Non-pigmented ciliary epithelial cell (primary cell): Measurements from ENCODE around the gene TMEM14C.

Experiments
- DNase-seq: peaks from one replicate; pipeline ENCODE4 v3.0.0-alpha.2; 2010; ENCODE audit warnings: low read depth

The TMEM14C gene

DNA sequence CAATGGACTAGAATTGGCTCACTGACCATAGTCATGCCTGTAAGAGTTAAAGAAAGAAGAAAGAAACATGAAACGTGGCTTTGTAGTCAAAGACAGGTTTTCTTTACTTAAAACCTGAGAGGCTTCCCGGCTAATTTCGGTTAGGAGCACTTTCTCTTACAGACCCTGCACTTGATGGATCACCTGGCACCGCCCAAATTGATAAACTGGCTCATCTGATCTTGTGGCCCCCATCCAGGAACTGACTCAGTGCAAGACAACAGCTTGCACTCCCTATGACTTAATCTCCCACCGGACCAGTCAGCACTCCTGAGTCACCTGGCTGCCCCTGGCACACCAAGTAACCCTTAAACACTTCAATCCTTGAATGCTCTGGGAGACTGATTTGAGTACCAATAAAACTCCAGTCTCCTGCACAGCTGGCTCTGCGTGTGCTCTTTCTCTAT, 37.0 kb downstream of the TMEM14C start:
- DNase-seq: peak; percentile 45

- no peak for DNase-seq
Measured at GRCh38 chr6:10763006-10763405, 40.1 kb downstream of the TMEM14C start.

GRCh38 chr6:10769419-10769818, 46.5 kb downstream of the TMEM14C start:
- DNase-seq: no peak

DNA sequence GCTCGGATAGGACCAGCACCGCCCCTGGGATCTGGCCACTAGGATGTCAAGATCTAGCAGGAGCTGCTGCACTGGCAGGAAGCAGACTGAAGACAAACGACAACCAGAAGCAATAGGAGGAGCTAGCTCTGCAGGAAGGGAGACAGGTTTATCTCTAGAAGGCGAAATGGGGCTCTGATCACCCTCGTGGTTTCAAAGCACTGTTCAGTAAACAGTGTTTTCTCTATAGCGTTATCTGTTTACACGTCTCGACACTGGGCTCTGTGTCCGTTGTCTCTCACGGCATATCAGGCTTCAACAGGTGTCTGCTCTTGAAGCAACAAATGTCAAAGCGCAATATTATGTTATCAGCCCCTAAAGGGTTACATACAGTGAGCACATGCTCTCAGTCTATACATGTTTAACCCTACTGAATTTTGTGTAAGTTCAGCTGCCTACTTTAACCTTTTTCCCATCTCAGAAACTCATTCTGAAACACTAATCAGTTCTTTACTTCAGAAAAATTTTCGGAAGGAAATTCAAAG, 48.6 kb downstream of the TMEM14C start:
- no peak for DNase-seq

- no peak for DNase-seq
Measured at GRCh38 chr6:10778230-10778629, 55.4 kb downstream of the TMEM14C start.

- DNase-seq: no peak
Measured at GRCh38 chr6:10779076-10779475, 56.2 kb downstream of the TMEM14C start.
